Mesendoderm (in vitro differentiated cells): ENCODE data around the gene FAM168A.

Experiments used
- DNase-seq: peaks from one replicate; pipeline ENCODE4 v3.0.0; 2013
- H2AK5ac ChIP-seq: 2 replicates; pipeline ENCODE4 v1.6.1; 2013; ENCODE audit warnings: low read length, inconsistent platforms
- H2BK120ac ChIP-seq: 2 replicates; pipeline ENCODE4 v1.6.1; 2013; ENCODE audit warnings: low read depth, mild to moderate bottlenecking, low read length, moderate library complexity, mixed read lengths
- H2BK15ac ChIP-seq: replicated peaks from 2 replicates; pipeline ENCODE4 v1.6.1; 2013; ENCODE audit warnings: low read depth, mild to moderate bottlenecking, moderate library complexity
- H2BK5ac ChIP-seq: 2 replicates; pipeline ENCODE4 v1.6.1; 2013; ENCODE audit warnings: low read length, inconsistent platforms
- H3K18ac ChIP-seq: 2 replicates; pipeline ENCODE4 v1.6.1; 2013; ENCODE audit warnings: mild to moderate bottlenecking, low read length, mixed read lengths
- H3K23ac ChIP-seq: one replicate; pipeline ENCODE4 v1.6.1; 2013; ENCODE audit warnings: low read length
- H3K27ac ChIP-seq: 2 replicates; pipeline ENCODE4 v1.5.1; 2013; ENCODE audit warnings: low read depth, mild to moderate bottlenecking, inconsistent platforms, low read length, moderate library complexity
- H3K27me3 ChIP-seq: 2 replicates; pipeline ENCODE4 v1.6.1; 2013; ENCODE audit warnings: low read length, control low read depth, mild to moderate bottlenecking, inconsistent platforms; ENCODE audit not compliant: insufficient read depth, poor library complexity
- H3K36me3 ChIP-seq: 2 replicates; pipeline ENCODE4 v1.6.1; 2013; ENCODE audit warnings: low read length, inconsistent platforms; ENCODE audit not compliant: control insufficient read depth, insufficient read depth
- H3K4ac ChIP-seq: one replicate; pipeline ENCODE4 v1.6.1; 2013; ENCODE audit warnings: low read depth, mild to moderate bottlenecking, low read length, moderate library complexity
- H3K4me1 ChIP-seq: 2 replicates; pipeline ENCODE4 v1.6.1; 2013; ENCODE audit warnings: low read depth, low read length, inconsistent platforms; ENCODE audit not compliant: control insufficient read depth
- H3K4me2 ChIP-seq: 2 replicates; pipeline ENCODE4 v1.6.1; 2013; ENCODE audit warnings: low read length
- H3K4me3 ChIP-seq: 2 replicates; pipeline ENCODE4 v1.5.1; 2013; ENCODE audit warnings: mild to moderate bottlenecking, low read length
- H3K56ac ChIP-seq: one replicate; pipeline ENCODE4 v1.6.1; 2013; ENCODE audit warnings: low read length
- H3K79me1 ChIP-seq: 2 replicates; pipeline ENCODE4 v1.6.1; 2013; ENCODE audit warnings: low read length, inconsistent platforms
- H3K79me2 ChIP-seq: 2 replicates; pipeline ENCODE4 v1.6.1; 2013; ENCODE audit warnings: mild to moderate bottlenecking, low read length; ENCODE audit not compliant: control insufficient read depth, insufficient read depth
- H3K9ac ChIP-seq: 2 replicates; pipeline ENCODE4 v1.6.1; 2013; ENCODE audit warnings: low read length, inconsistent platforms
- H4K5ac ChIP-seq: one replicate; pipeline ENCODE4 v1.6.1; 2013; ENCODE audit warnings: low read length
- H4K8ac ChIP-seq: one replicate; pipeline ENCODE4 v1.6.1; 2013; ENCODE audit warnings: low read depth, mild to moderate bottlenecking, control low read depth, low read length, moderate library complexity
- WGBS: extraction: QIAGEN DNeasy Blood & Tissue Kit; methylation state at CpG from one replicate; pipeline ENCODE4 v1.1.7; 2013; ENCODE audit warnings: low lambda C conversion rate, missing lambda C conversion rate; ENCODE audit not compliant: insufficient coverage; ENCODE audit errors: extremely low coverage; 5-methylcytosine and 5-hydroxymethylcytosine counted together

The FAM168A gene

DNA sequence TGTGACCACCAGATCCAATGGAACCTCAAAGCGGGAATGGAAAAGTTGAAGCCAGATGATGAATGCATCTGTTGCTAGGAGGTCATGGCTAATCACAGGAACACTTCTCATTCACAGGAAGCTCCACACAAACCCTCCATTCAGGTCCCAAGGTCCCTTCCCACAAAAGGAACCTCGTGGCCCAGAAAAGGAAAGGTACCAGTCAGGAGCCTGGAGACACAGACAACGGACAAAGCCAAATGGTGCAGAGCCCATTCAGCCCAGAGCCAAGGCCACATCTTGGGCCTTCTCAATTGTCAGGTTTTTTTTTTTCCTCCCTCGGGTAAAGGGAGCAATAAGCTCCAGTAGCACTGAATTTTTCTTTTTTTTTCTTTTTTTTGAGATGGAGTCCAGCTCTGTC, 87.0 kb downstream of the FAM168A start:
- H3K56ac ChIP-seq, result no peak overlapping the region

DNA sequence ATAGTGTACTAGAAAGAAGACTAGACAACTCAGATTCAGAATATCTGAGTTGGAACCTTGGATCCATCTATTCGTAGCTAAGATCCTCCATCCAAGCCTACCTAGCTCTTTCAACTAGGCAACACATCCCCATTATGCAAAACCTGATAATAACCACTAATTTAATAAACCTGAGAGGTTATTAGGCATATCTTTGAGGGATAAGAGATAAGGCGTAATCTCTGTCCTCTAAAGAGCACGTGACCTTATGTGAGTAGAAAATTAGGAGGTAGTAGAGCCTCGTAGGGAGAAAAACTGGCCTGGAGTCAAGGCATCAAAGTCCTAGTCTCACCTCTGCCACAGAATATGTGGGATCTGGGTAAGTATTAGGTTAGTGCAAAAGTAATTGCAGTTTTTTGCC, 87.8 kb downstream of the FAM168A start:
- Histone ChIP-seq H3K9ac (no peak overlapping the region), H3K56ac (no peak overlapping the region), H3K18ac (no peak overlapping the region), H2BK15ac (no peak overlapping the region), H3K27me3 (no peaks in the 10 kb centered on the region), H3K4me2 (no peak overlapping the region), H3K27ac (no peak overlapping the region), H3K79me2 (no peaks in the 10 kb centered on the region), H2BK120ac (no peak overlapping the region), H4K8ac (no peak overlapping the region), H3K4ac (no peak overlapping the region), H3K4me1 (no peaks in the 10 kb centered on the region), H3K4me3 (no peak overlapping the region), H2BK5ac (no peak overlapping the region), H4K5ac (no peak overlapping the region), H2AK5ac (no peak overlapping the region), H3K23ac (no peak overlapping the region), H3K36me3 (no peaks in the 10 kb centered on the region), H3K79me1 (no peaks in the 10 kb centered on the region)
- no CpG with 5 or more reads among the region's 4 CpGs for WGBS
- DNase-seq, result no peak

More for the DNA sequence above, 87.0 kb downstream of the FAM168A start:
- Histone ChIP-seq H3K36me3 (no peaks in the 10 kb centered on the region), H2BK5ac (no peak overlapping the region), H3K18ac (no peak overlapping the region), H4K8ac (no peak overlapping the region), H2BK15ac (no peak overlapping the region), H2AK5ac (no peak overlapping the region), H3K27ac (no peak overlapping the region), H3K4ac (no peak overlapping the region), H3K79me1 (no peaks in the 10 kb centered on the region), H3K27me3 (no peaks in the 10 kb centered on the region), H3K4me2 (no peak overlapping the region), H3K4me1 (no peaks in the 10 kb centered on the region), H2BK120ac (no peak overlapping the region), H3K4me3 (no peak overlapping the region), H3K9ac (no peak overlapping the region), H3K23ac (no peak overlapping the region), H3K79me2 (no peaks in the 10 kb centered on the region), H4K5ac (no peak overlapping the region)
- no peak for DNase-seq
- WGBS, result no CpG with 5 or more reads among the region's 4 CpGs

DNA sequence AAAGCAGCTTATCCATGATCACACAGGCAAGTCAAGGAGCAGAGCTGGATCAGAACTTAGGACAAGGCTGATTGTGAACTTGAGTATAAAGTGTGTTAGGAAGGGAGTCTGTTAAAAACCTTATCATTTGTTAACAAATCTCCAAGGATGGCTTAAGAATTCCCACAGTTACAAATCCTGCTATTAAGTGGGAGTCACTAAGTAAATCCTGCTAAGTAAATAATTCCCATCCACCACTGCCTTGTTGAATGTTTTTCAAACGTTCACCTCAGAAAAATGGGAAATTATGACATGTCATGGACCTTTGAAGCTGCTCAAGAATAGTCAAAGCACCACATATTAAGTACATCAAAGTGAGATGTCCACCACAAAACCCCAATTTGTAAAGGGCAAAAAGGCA, 88.7 kb downstream of the FAM168A start:
- Histone ChIP-seq H3K23ac (no peak overlapping the region), H3K9ac (no peak overlapping the region), H3K27ac (no peak overlapping the region), H3K4me2 (no peak overlapping the region), H3K79me1 (no peaks in the 10 kb centered on the region), H3K4me3 (no peak overlapping the region), H2BK15ac (no peak overlapping the region), H2AK5ac (no peak overlapping the region), H3K56ac (no peak overlapping the region), H2BK120ac (no peak overlapping the region), H3K4me1 (no peaks in the 10 kb centered on the region), H3K18ac (no peak overlapping the region), H3K4ac (no peak overlapping the region), H3K36me3 (no peaks in the 10 kb centered on the region), H4K8ac (no peak overlapping the region), H3K27me3 (no peaks in the 10 kb centered on the region), H3K79me2 (no peaks in the 10 kb centered on the region), H2BK5ac (no peak overlapping the region), H4K5ac (no peak overlapping the region)
- DNase-seq, result no peak
- no CpG with 5 or more reads among the region's 1 CpG for WGBS

DNA sequence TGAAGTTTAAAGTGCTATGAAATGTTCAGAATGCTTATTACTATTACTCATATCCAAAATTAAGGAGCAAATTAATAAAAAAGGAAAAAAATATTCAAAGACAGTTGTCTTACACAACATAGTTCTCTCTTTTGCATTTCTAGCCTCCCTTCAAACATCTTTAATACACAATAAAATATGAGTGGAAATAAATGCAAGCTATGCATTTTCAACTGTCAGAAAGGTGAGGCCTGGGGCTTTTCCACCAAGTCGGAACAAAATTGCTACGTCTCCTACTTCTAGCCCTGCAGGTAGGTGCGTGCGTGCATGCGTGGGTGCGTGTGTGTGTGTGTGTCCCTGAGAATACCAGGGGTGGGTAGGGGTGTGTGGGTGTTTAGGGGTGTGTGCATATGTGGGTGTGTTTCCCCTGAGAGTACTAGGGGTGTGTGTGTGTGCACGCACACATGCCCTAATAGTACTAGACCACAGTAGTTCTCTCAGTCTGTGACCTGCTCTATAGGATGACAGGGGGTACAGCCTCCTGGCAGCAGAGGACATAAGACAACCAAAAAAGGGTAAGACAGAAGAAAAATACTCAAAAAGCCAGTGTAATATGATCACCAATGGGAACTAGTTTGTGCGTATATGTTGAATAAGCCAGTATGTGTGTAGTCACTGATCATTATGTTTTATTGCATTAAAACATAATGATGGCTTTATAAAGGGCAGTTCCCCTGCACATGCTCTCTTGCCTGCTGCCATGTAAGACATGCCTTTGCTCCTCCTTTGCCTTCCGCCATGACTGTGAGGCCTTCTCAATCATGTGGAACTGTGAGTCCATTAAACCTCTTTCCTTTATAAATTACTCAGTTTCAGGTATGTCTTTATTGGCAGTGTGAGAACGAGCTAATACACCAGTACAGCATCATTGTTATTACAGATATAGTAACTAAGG, 89.4 kb downstream of the FAM168A start:
- H3K9ac ChIP-seq, result no peak overlapping the region
- H3K27ac ChIP-seq, result no peak overlapping the region
- H4K5ac ChIP-seq, result no peak overlapping the region
- H4K8ac ChIP-seq, result no peak overlapping the region
- no peaks in the 10 kb centered on the region for H3K79me1 ChIP-seq
- no peaks in the 10 kb centered on the region for H3K79me2 ChIP-seq
- H3K36me3 ChIP-seq, result no peaks in the 10 kb centered on the region
- no peak overlapping the region for H3K23ac ChIP-seq
- DNase-seq, result no peak
- no peaks in the 10 kb centered on the region for H3K27me3 ChIP-seq
- H3K4ac ChIP-seq, result no peak overlapping the region
- no peak overlapping the region for H3K4me2 ChIP-seq
- no peak overlapping the region for H3K18ac ChIP-seq
- H2BK15ac ChIP-seq, result no peak overlapping the region
- H2AK5ac ChIP-seq, result no peak overlapping the region
- no peak overlapping the region for H3K56ac ChIP-seq
- H3K4me1 ChIP-seq, result no peaks in the 10 kb centered on the region
- H2BK120ac ChIP-seq, result no peak overlapping the region
- no peak overlapping the region for H2BK5ac ChIP-seq
- no peak overlapping the region for H3K4me3 ChIP-seq
- no CpG with 5 or more reads among the region's 10 CpGs for WGBS

DNA sequence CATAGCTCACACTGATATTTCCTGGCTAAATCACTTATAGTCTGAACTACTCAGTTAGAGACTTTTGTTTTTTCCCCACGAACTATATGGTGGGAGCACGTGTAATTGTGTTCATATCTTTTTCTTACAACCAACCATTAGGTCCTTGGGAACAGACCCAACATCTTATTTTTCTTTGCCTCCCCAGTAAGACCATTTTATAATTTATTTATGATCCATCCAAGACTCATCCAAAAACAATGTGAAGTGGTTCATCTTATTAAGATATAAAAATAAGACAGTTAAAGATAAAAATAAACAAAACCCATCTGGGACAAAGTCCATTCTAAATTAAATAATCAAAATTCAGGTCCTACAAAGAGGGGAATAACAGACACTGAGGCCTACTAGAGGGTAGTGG, 90.8 kb downstream of the FAM168A start:
- Histone ChIP-seq H3K4me1 (no peaks in the 10 kb centered on the region), H3K79me1 (no peaks in the 10 kb centered on the region), H3K4me2 (no peak overlapping the region), H2AK5ac (no peak overlapping the region), H4K8ac (no peak overlapping the region), H3K27ac (no peak overlapping the region), H3K56ac (no peak overlapping the region), H3K4ac (no peak overlapping the region), H2BK15ac (no peak overlapping the region), H3K27me3 (no peaks in the 10 kb centered on the region), H3K18ac (no peak overlapping the region), H4K5ac (no peak overlapping the region), H3K4me3 (no peak overlapping the region), H3K23ac (no peak overlapping the region), H3K36me3 (no peaks in the 10 kb centered on the region), H2BK120ac (no peak overlapping the region), H2BK5ac (no peak overlapping the region), H3K79me2 (no peaks in the 10 kb centered on the region), H3K9ac (no peak overlapping the region)
- WGBS, result no CpG with 5 or more reads among the region's 2 CpGs
- no peak for DNase-seq

DNA sequence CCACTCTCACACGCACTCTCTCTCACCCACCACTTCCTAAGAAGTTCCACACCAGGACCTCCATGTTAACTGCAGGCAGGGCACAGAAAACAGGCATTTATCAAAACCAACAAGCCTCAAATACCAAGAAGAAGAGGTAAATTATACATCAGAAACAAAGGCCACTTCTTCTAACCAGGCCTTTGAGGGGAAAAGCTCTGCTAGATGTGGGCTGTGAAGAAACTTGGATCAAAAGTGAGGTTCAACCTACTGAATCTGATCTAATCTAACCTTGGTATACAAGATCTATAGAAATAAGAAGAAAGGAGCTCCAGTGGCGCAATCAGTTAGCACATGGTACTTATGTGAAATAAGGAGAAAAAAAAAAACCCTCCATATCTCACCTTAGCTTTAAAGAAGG, 91.9 kb downstream of the FAM168A start:
- H2BK5ac ChIP-seq, result no peak overlapping the region
- no peak overlapping the region for H3K4me3 ChIP-seq
- H3K27ac ChIP-seq, result no peak overlapping the region
- no peak overlapping the region for H2BK15ac ChIP-seq
- DNase-seq, result no peak
- no peak overlapping the region for H3K18ac ChIP-seq
- no peak overlapping the region for H3K56ac ChIP-seq
- H3K4ac ChIP-seq, result no peak overlapping the region
- H3K79me2 ChIP-seq, result no peaks in the 10 kb centered on the region
- H3K23ac ChIP-seq, result no peak overlapping the region
- H4K5ac ChIP-seq, result no peak overlapping the region
- H3K4me1 ChIP-seq, result no peaks in the 10 kb centered on the region
- no peak overlapping the region for H2AK5ac ChIP-seq
- H3K27me3 ChIP-seq, result no peaks in the 10 kb centered on the region
- no peak overlapping the region for H2BK120ac ChIP-seq
- no peak overlapping the region for H3K4me2 ChIP-seq
- no peaks in the 10 kb centered on the region for H3K79me1 ChIP-seq
- WGBS, result no CpG with 5 or more reads among the region's 2 CpGs
- no peaks in the 10 kb centered on the region for H3K36me3 ChIP-seq
- no peak overlapping the region for H3K9ac ChIP-seq
- no peak overlapping the region for H4K8ac ChIP-seq
